OCI-LY1 (cell line): ENCODE data around the gene LANCL2.

ENCODE experiments used
- EZH2 ChIP-seq: fragments of 200-600 bp; sonication (generic), shearing (Covaris generic); IDR thresholded peaks from 2 replicates; pipeline ENCODE4 v1.8.0; 2017; ENCODE audit warnings: borderline replicate concordance, mixed run types, mild to moderate bottlenecking, antibody characterized with exemption, low read length, moderate library complexity, mixed read lengths
- TF ChIP-seq, protein P1 (sequence below): fragments of 200-600 bp; sonication (generic), shearing (Covaris generic); IDR thresholded peaks from 2 replicates; pipeline ENCODE4 v1.5.1; 2017; ENCODE audit warnings: mild to moderate bottlenecking, antibody characterized with exemption, low read length, moderate library complexity, mixed read lengths

DNA sequence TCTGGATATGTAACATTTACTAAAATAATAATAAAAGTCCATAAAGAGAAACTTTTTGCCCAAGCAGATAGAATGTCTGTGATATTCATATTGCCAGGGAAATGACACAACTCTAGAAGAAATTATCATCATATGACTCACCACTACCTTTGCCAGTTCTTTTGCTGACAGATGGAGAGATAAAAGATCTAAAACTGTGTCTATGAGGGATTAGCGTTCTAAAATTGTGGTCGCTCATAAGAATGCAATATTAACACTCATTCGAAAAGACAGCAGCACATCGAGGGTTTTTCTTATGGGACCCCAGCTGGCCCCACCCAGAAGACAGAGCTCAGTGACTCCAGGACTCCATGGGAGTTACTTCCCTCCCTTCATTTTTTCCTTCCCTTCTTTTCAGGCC is 16.6 kb upstream of the LANCL2 start:
- TF ChIP-seq EZH2, result no peak
- TF ChIP-seq, protein P1, sequence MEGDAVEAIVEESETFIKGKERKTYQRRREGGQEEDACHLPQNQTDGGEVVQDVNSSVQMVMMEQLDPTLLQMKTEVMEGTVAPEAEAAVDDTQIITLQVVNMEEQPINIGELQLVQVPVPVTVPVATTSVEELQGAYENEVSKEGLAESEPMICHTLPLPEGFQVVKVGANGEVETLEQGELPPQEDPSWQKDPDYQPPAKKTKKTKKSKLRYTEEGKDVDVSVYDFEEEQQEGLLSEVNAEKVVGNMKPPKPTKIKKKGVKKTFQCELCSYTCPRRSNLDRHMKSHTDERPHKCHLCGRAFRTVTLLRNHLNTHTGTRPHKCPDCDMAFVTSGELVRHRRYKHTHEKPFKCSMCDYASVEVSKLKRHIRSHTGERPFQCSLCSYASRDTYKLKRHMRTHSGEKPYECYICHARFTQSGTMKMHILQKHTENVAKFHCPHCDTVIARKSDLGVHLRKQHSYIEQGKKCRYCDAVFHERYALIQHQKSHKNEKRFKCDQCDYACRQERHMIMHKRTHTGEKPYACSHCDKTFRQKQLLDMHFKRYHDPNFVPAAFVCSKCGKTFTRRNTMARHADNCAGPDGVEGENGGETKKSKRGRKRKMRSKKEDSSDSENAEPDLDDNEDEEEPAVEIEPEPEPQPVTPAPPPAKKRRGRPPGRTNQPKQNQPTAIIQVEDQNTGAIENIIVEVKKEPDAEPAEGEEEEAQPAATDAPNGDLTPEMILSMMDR, result no peak
